Aorta (tissue), 5 donors: ENCODE results near the gene OGFR. TPM values are rescaled to one million over a fixed set of nuclear protein-coding genes. Genes with fewer than 3 reads are reported as not detected.
A peak's percentile ranks its signal among the peaks of the same experiment; 100 is the strongest.

Experiments
- ATAC-seq: fragments of 200-7000 bp; cut with Tn5 transposase; one replicate; pipeline ENCODE4 v1.9.1; 2022; ENCODE audit warnings: moderate library complexity; ENCODE audit not compliant: low FRiP score
- DNase-seq, 2 donors: peaks; one replicate each; pipeline ENCODE4 v3.0.0-alpha.2; 2020
- H3K27ac ChIP-seq, 2 donors: one replicate each; pipeline ENCODE4 v1.5.1; 2013; ENCODE audit warnings: low read length in 2 of 2, mild to moderate bottlenecking in 2 of 2, moderate library complexity in 2 of 2, control low read depth in 1 of 2, inconsistent platforms in 1 of 2, low read depth in 1 of 2
- H3K27me3 ChIP-seq, 2 donors: one replicate each; pipeline ENCODE4 v1.6.1; 2013; ENCODE audit warnings: control low read depth in 1 of 2, low read length in 1 of 2, mild to moderate bottlenecking in 1 of 2, moderate library complexity in 1 of 2; ENCODE audit not compliant: insufficient read depth in 2 of 2, control insufficient read depth in 1 of 2
- H3K36me3 ChIP-seq, 2 donors: one replicate each; pipeline ENCODE4 v1.6.1; 2013; ENCODE audit warnings: control low read depth in 1 of 2, low read length in 1 of 2, mild to moderate bottlenecking in 1 of 2; ENCODE audit not compliant: insufficient read depth in 2 of 2, control insufficient read depth in 1 of 2
- H3K4me1 ChIP-seq, 2 donors: one replicate each; pipeline ENCODE4 v1.6.1; 2013; ENCODE audit warnings: low read length in 2 of 2, control low read depth in 1 of 2, mild to moderate bottlenecking in 1 of 2, moderate library complexity in 1 of 2; ENCODE audit not compliant: insufficient read depth in 2 of 2, control insufficient read depth in 1 of 2
- H3K4me3 ChIP-seq, 2 donors: one replicate each; pipeline ENCODE4 v1.5.1; 2013; ENCODE audit warnings: low read length in 2 of 2, control low read depth in 1 of 2, mild to moderate bottlenecking in 1 of 2
- H3K9me3 ChIP-seq: one replicate; pipeline ENCODE4 v1.6.1; 2013; ENCODE audit warnings: mild to moderate bottlenecking, low read length; ENCODE audit not compliant: control insufficient read depth
- WGBS, 2 donors: extraction: QIAGEN DNeasy Blood & Tissue Kit; methylation state at CpG; one replicate each; pipeline ENCODE4 v1.1.7; 2013; 5-methylcytosine and 5-hydroxymethylcytosine counted together
- intact Hi-C, 2 donors: fragments of 100-400 bp; cut with DNase I; formaldehyde crosslinking; loops; one replicate each; pipeline versions ENCODE4 v1.14.2 to v1.15.0; 2022
- polyA plus RNA-seq, 2 donors: library from polyadenylated mRNA; stranded (reverse); fragments of 200-250 nt; gene quantifications; one replicate each; pipeline ENCODE4 v1.2.3, GENCODE V29; 2013
- total RNA-seq, 2 donors: library from RNA; stranded (reverse); fragmentation: NEBNext Ultra II Directional; extraction: Animal tissue kit (Norgen Biotek cat#: 25700); gene quantifications; one replicate each; pipeline ENCODE4 v1.2.1, GENCODE V29; 2021
- donor health status: healthy with polysubstance abuse.
- donor health status: Bipolar disorder and iron deficiency.
- donor health status: DM: no; HTN: no; CAD: no.
- donor health status: DM: no; HTN: no; CAD: no.
- donor health status: DM: yes; HTN: yes; CAD: no.

The OGFR gene
- total and polyA plus RNA-seq, 4 donors, result 18.5 to 58.8 (median 37.1) TPM

GRCh38 chr20:62787321-62787720 lies 17.3 kb upstream of the OGFR start:
- H3K27ac ChIP-seq, result no peak overlapping the region
- ATAC-seq (no peak), DNase-seq (no peak)
- intact Hi-C loops, result no loop called here
- no peaks in the 10 kb centered on the region for H3K36me3 ChIP-seq
- no peaks in the 10 kb centered on the region for H3K27me3 ChIP-seq
- no peaks in the 10 kb centered on the region for H3K9me3 ChIP-seq
- H3K4me1 ChIP-seq, result no peaks in the 10 kb centered on the region
- 86 to 89% methylated on average over 7 of the region's 7 CpGs for WGBS, 2 donors
- no peak overlapping the region for H3K4me3 ChIP-seq

- H3K9me3 ChIP-seq, result no peaks in the 10 kb centered on the region
- H3K27ac ChIP-seq, result no peak overlapping the region
- no peak for DNase-seq
- H3K4me3 ChIP-seq, result no peak overlapping the region
- 78 to 87% methylated on average over 5 of the region's 5 CpGs for WGBS, 2 donors
- H3K4me1 ChIP-seq, result no peaks in the 10 kb centered on the region
- intact Hi-C loops, result no loop called here
- no peaks in the 10 kb centered on the region for H3K27me3 ChIP-seq
- H3K36me3 ChIP-seq, result no peaks in the 10 kb centered on the region
- no peak for ATAC-seq
These were observed 16.8 kb upstream of the OGFR start for GRCh38 chr20:62787866-62788265.

GRCh38 chr20:62788607-62789006 lies 16.0 kb upstream of the OGFR start:
- ATAC-seq, result no peak
- Histone ChIP-seq H3K4me3 (no peak overlapping the region), H3K9me3 (no peaks in the 10 kb centered on the region), H3K4me1 (no peaks in the 10 kb centered on the region), H3K27me3 (no peaks in the 10 kb centered on the region), H3K36me3 (no peaks in the 10 kb centered on the region), H3K27ac (no peak overlapping the region)
- DNase-seq, result no peak
- WGBS, 2 donors, result 55 to 59% methylated on average over 15 of the region's 15 CpGs
- intact Hi-C loops, result no loop called here

DNA sequence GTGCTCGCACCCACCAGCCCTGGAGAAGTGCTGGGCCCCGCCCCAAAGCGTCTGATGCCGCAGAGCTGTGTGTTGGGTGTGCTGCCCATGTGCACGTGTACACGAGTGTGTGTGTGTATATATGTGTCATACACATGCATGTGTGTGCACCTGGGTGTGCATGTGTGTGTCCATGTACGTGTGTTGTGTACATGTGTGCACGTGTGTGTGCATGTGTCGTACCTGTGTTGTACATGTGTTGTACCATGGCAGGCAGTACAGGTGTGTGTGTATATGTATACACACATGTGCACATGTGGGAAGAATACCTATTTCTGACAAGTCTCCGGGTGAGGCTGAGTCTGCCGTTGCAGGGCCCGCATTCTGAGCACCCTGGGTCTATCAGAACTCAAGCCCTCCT lies 14.6 kb upstream of the OGFR start:
- H3K4me1 ChIP-seq, result no peaks in the 10 kb centered on the region
- H3K27me3 ChIP-seq, result no peaks in the 10 kb centered on the region
- WGBS, 2 donors, result 89 to 92% methylated on average over 12 of the region's 12 CpGs
- no peak for DNase-seq
- no peaks in the 10 kb centered on the region for H3K9me3 ChIP-seq
- intact Hi-C loops, result loop anchor here (2.0 to 10.0 kb wide), 5 partner anchors 121 to 485 kb away; partner anchors contain the start of gene ADRM1 (in 1 of the 2)
- H3K27ac ChIP-seq, result no peak overlapping the region
- ATAC-seq, result no peak
- H3K4me3 ChIP-seq, result no peak overlapping the region
- no peaks in the 10 kb centered on the region for H3K36me3 ChIP-seq

- no peak overlapping the region for H3K27ac ChIP-seq
- H3K4me3 ChIP-seq, result no peak overlapping the region
- H3K9me3 ChIP-seq, result no peaks in the 10 kb centered on the region
- H3K27me3 ChIP-seq, result no peaks in the 10 kb centered on the region
- whole genome bisulfite sequencing, 2 donors, result 32 to 37% methylated on average over 23 of the region's 23 CpGs
- ATAC-seq (no peak), DNase-seq (peak; percentile 82 to 88)
- no peaks in the 10 kb centered on the region for H3K36me3 ChIP-seq
- no peaks in the 10 kb centered on the region for H3K4me1 ChIP-seq
- intact Hi-C loops, result loop anchor here (2.0 to 10.0 kb wide), 5 partner anchors 123 to 487 kb away; partner anchors contain the start of gene ADRM1 (in 1 of the 2)
These were observed 13.1 kb upstream of the OGFR start for GRCh38 chr20:62791301-62792181.

GRCh38 chr20:62792182-62792939 lies 12.3 kb upstream of the OGFR start:
- no peak overlapping the region for H3K27ac ChIP-seq
- H3K9me3 ChIP-seq, result no peaks in the 10 kb centered on the region
- H3K4me3 ChIP-seq, result no peak overlapping the region
- no peaks in the 10 kb centered on the region for H3K36me3 ChIP-seq
- H3K4me1 ChIP-seq, result no peaks in the 10 kb centered on the region
- ATAC-seq (no peak), DNase-seq (no peak)
- 69 to 71% methylated on average over 9 of the region's 9 CpGs for WGBS, 2 donors
- no peaks in the 10 kb centered on the region for H3K27me3 ChIP-seq
- intact Hi-C loops, result loop anchor here (5.0 to 10.0 kb wide), 4 partner anchors 125 to 488 kb away; partner anchors contain the start of gene ADRM1 (in 1 of the 2)

DNA sequence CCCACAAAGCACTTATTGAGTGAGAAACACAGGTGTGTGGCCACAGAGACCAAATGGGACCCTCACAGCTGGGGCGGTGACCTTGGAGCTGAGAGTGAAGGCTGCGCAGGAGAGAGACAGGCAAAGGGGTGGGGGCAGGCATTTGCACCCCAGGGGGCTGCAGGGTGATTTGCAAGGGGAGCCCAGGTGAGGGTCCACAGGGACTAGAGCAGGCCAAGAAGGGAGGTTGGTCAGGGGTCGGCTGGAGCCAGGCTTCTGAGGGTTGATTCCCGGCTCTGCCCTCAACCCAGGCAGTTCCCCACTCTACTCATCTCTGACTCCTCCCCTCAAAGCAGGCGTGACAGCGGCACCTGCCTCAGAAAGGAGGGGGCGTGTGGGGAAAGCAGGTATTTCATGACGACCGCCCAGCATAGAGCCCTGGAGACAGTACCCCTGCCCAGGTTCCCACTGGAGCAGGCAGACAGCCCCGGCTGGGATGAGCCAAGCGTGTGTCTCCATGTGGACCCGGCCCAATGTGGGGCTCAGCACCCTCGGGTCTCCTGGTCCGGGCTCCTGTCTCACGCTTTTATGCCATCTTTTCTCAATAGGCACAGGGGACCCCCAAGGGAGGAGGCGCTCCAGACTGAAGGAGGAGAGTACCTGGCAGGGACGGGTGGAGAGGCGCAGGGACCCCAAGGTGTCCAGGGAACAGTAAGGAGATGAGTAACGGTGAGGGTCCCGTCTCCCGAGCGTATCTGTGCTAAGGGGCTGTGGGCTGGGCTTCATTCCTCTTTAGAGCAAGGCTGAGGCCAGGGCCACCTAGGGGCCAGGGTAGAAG lies 11.5 kb upstream of the OGFR start:
- Histone ChIP-seq H3K9me3 (no peaks in the 10 kb centered on the region), H3K4me1 (no peaks in the 10 kb centered on the region), H3K27ac (peak overlapping the region in 1 of 2 donors; percentile 3), H3K4me3 (no peak overlapping the region), H3K27me3 (no peaks in the 10 kb centered on the region), H3K36me3 (no peaks in the 10 kb centered on the region)
- no peak for ATAC-seq
- 87 to 89% methylated on average over 22 of the region's 22 CpGs for WGBS, 2 donors
- no peak for DNase-seq
- intact Hi-C loops, result loop anchor here (5.0 to 10.0 kb wide), 4 partner anchors 126 to 488 kb away; partner anchors contain the start of gene ADRM1 (in 1 of the 2)

- H3K27me3 ChIP-seq, result no peaks in the 10 kb centered on the region
- ATAC-seq (no peak), DNase-seq (no peak)
- intact Hi-C loops, result loop anchor here (5.0 to 10.0 kb wide), 4 partner anchors 126 to 489 kb away; partner anchors contain the start of gene ADRM1 (in 1 of the 2)
- no peaks in the 10 kb centered on the region for H3K4me1 ChIP-seq
- no peak overlapping the region for H3K4me3 ChIP-seq
- peaks cover 0 to 1% of the 10 kb centered on the region in 2 donors for H3K36me3 ChIP-seq
- peak overlapping the region in 1 of 2 donors; percentile 72 for H3K27ac ChIP-seq
- 55 to 58% methylated on average over 7 of the region's 7 CpGs for WGBS, 2 donors
- H3K9me3 ChIP-seq, result no peaks in the 10 kb centered on the region
These were observed 11.0 kb upstream of the OGFR start for GRCh38 chr20:62793757-62794006.
